SW480 (cell line): ENCODE measurements around the gene FRMD4B.

Experiments
- DNase-seq: peaks from one replicate; pipeline ENCODE4 v3.0.0-alpha.2; 2016; ENCODE audit warnings: low spot score

Gene FRMD4B

DNA sequence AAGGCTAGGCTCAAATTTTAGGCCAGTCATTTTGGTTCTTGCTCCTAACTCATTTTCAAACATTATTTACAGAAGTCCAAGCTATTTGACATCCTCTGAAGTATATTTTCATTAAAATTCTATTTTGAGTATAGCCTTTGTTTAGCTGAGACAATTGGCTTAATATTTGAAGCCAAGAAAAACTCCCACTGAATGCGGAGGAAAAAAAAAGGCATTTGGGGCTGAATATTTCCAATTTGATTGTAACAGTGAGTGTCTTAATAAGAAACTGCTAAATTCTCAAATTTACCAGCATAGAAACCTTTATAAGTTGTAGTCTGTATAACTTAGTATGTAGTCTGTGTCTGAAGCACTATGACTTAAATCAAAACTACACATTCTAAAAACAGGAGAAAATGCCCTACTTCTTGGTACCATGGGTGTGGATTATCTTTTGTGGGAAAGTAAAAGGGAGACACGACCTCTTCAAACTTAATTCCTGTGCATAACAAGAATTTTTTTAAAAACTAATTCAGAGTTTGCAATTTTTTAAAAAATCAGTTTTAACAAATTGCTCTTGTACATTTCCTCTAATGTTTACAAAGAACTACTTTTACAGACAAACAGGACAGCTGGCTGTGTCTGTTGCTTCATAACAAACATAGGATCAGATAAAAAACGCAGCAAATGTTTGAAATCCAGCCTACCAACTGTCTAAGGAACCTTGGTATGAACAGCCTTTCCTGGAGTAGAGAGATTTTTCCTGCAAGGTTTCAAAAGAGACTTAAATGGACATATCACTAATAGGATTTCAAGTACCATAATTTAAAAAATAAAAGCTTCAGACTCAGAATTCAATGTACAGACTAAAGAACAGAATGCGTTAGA, 210.8 kb downstream of the FRMD4B start:
- no peak for DNase-seq

GRCh38 chr3:69174445-69174844, 211.4 kb downstream of the FRMD4B start:
- no peak for DNase-seq

DNA sequence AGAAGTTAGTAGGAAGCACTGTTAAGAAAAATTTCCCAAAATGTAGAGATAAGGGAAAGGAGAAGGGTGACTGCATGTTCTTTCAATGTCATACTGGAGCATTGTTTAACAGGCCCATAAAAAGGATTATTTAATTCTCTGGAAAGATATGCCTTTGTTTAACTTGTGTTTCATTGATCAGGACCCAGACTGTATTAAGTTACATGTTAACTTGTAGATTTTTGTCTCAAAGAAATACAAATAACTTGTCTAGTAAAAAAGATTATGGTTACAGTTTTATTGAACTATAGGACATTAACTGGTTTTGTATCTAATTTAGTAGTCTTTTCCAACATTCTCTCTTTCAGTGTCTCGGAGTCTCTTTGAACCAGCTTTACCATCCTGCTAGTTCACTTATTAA, 213.8 kb downstream of the FRMD4B start:
- no peak for DNase-seq

- DNase-seq, result no peak
Measured at GRCh38 chr3:69166446-69166845, 219.4 kb downstream of the FRMD4B start.

GRCh38 chr3:69165744-69166143, 220.1 kb downstream of the FRMD4B start:
- DNase-seq, result no peak

DNA sequence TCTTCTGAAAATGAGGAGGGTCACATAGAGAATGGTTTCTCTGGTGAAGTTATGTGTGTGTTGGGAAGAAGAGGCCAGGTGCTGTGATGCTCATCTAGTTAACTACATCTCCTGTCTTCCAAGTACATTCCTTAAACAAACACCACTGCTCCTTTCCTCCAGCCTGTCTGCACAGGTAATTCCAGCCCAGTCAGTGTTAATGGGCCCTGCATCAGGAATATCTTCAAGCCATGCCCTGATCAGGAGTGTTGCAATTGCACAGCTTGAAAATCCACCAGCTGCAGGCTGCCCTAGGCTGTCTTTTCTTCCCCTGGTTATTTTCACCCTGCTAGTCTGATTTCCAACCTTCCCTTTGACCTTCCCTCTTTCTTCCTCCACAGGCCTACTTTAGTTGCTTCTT, 221.6 kb downstream of the FRMD4B start:
- no peak for DNase-seq

DNA sequence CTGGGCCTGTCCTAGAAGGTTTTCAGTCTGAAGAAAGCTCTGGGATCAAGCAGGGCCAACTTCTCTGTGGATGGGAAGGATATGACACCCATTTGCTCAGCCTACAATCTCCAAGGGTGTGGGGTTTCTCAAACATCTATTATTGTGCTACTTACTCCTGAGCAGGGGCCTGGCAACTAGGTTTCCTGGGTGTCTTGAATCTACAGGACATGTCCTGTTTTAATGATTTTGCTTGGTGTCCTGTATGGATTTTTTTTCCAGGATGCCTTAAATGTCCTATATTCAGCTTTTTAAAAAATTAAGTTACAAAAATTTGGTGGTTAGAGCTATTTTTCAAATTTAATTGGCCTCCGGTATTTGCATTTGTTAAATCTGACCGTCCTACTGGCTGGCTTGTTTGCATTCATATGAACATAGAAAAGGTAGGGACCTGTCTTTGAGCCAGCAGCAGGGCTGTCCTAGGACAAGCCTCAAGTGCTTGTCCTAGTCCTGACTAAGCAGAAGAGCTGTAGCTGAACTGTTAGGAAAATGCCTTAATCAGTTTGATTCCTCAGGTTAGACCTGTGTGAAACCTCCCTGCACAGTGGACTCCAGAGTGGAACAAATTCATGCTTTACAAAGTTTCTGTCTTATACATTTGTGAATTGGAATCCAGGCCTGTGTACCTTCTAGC, 223.4 kb downstream of the FRMD4B start:
- no peak for DNase-seq

GRCh38 chr3:69161587-69162307, 224.1 kb downstream of the FRMD4B start:
- DNase-seq, result peak; percentile 66

GRCh38 chr3:69160525-69160924, 225.4 kb downstream of the FRMD4B start:
- no peak for DNase-seq

GRCh38 chr3:69160107-69160506, 225.8 kb downstream of the FRMD4B start:
- DNase-seq, result no peak

DNA sequence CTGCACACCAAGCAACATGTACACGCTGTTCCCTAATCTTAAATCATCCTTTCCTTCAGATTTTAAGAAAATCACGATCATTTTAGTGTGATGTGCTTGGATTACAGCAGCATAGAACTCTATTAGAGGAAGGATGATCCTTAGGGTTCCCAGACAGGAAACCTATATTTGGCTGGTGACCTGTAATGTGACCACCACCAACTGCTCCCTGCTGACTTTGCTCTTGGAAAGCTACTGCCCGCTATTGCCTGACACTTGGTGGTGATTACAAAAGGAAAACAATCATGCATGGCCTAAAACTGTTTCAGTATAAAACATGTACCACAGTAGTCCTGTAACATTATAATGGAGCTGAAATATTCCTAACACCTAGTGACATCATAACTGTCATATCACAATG, 236.3 kb downstream of the FRMD4B start:
- DNase-seq, result no peak

DNA sequence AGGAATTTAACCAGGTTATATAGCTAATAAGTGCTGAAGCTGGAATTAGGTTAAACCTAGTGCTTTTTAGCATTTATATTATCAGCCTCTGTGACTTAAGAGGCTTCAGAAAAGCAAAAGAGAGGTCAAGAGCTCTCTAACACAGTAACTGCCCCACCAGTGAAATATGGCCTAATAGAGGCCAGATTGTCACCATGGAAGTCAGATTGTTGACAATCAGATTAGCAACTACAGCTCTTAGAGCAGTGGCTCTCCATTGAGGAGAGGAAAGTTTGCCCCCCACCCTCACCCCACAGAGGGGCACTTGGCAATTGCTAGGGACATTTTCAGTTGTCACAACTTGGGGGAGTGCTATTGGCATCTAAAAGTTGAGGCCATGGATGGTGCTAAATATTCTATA, 240.2 kb downstream of the FRMD4B start:
- no peak for DNase-seq

GRCh38 chr3:69144631-69145245, 241.2 kb downstream of the FRMD4B start:
- DNase-seq, result peak; percentile 96

- peak; percentile 90 for DNase-seq
Measured at GRCh38 chr3:69143612-69144011, 242.3 kb downstream of the FRMD4B start.

GRCh38 chr3:69142797-69143454, 243.0 kb downstream of the FRMD4B start:
- no peak for DNase-seq

DNA sequence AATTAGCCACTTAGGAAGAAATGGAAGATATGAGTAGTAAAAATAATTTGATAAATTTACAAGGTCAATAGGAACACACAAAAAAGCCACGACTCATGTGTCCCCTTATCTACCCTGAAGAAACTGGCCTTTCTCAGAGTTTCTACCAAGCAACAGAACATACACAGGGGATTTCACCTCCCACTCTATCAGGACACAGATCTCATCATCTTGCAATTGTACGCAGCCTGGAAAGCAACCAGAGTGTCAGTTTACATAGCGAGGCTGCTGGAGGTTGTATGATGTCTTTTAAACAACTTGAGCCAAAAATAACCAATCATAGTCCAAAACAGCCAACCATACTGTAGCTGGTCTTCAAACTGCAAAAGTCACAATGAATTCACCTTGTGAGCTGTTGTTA, 243.8 kb downstream of the FRMD4B start:
- no peak for DNase-seq

DNA sequence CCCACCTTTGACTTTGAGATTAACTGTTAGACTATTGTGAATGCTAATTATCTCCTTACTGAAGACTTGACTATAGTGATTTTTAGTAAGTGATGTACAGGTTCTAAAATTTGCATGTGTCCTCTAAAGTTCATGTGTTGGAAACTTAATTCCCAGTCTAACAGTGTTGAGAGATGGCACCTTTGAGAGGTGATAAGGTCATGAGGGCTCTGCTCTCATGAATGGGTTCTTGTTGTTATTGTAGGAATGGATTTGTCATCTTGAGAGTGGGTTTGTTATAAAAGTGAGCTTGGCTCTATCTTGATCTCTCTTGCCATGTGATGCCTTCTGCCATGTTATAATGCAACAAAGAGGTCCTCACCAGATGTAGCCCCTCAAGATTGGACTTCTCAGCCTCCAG, 244.6 kb downstream of the FRMD4B start:
- no peak for DNase-seq

GRCh38 chr3:69137412-69137811, 248.5 kb downstream of the FRMD4B start:
- no peak for DNase-seq

DNA sequence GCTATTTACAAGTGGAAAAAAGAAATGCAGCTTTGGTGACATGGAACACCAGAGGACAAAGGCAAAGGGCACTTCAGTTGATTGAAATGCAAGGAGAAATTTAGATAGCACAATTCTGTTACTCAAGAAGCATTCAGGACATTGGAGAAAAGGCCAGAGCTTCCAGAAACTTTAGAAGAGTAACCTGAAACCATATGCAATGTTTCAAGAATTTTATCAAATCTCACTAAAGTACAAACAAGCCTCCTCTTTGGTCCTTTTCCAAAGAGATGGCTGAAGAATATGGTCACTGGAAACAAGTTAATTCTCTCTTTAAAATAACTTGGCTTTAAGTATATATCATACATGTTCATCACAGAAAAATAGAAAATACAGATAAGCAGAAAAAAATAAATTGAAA, 248.9 kb downstream of the FRMD4B start:
- DNase-seq, result no peak

GRCh38 chr3:69130689-69131088, 255.2 kb downstream of the FRMD4B start:
- DNase-seq, result no peak

- DNase-seq, result no peak
Measured at GRCh38 chr3:69129531-69129930, 256.4 kb downstream of the FRMD4B start.

DNA sequence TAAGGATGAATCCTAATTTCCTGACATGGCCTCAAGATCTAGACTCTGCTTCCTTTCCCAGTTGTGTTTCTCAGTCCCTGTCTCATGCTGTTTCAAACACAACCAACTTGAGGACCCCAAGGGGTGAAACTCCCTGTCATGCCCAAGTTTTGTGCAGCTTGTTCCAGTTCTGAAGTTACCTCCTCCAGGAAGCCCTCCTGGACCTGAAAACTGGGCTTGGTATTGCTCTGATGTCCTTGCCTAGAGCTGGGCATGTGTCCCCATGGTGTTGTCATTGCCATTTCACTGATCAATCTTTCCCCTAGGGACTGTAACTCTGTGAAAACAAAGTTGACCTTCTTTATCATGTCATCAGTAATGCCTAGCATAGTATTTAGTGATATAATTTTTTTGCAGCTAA, 257.4 kb downstream of the FRMD4B start:
- no peak for DNase-seq
